ENCODE results near the gene B4GALT5.

The B4GALT5 gene

DNA sequence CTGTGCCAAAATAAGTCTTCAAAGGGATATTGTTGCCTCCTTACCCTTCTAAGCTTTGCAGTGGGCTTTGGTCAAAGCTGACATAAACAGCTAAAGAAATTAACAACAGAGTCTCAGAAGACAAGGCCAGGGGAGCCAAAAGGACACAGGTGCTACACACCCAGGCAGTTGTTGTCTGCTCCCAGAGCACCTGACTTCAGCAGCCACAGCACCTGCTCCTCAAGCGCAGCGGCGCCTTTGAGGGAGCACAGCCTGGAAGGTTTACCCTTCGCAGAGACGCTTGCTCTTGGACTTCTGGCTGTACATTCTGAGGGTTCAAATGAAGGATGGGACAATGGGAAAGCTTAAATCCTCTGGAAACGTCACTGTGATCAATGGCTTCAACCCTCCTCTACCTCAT is 16.6 kb downstream of the B4GALT5 start:
- DNase-seq (ENCODE audit: extremely low read depth, low read depth), result no peak
- no peak for TF ChIP-seq CTCF (IDR thresholded peaks at IDR 0.05; ENCODE audit: low read depth, low read length)

DNA sequence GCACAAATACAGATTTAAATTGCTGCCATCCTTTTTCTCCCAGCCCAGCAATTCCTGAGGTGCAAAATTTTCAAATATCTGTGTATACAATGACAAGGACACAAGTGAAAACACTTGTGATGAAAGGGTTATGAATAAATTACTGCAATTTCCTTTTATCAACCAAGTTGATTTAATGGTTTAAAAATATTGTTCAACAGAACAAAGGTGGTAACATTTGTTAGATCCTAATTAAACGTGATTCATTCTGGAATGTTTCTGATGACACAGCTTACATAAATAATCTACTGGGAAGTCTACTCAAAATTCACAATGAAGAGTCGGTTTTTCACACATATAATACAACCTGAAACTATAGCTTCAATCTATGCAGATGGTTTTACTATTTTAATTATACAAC is 17.1 kb downstream of the B4GALT5 start:
- no peak for TF ChIP-seq CTCF (IDR thresholded peaks at IDR 0.05; ENCODE audit: low read depth, low read length)

GRCh38 chr20:49695830-49696229 is 17.8 kb downstream of the B4GALT5 start:
- DNase-seq (ENCODE audit: extremely low read depth, low read depth), result no peak
- TF ChIP-seq CTCF (IDR thresholded peaks at IDR 0.05; ENCODE audit: low read depth, low read length), result no peak

More for the DNA sequence above, 17.1 kb downstream of the B4GALT5 start:
- no peak for DNase-seq (ENCODE audit: extremely low read depth, low read depth)

GRCh38 chr20:49694450-49695071 is 19.1 kb downstream of the B4GALT5 start:
- TF ChIP-seq CTCF (IDR thresholded peaks at IDR 0.05; ENCODE audit: low read depth, low read length), result no peak
- DNase-seq (ENCODE audit: extremely low read depth, low read depth), result no peak

- no peak for TF ChIP-seq CTCF (IDR thresholded peaks at IDR 0.05; ENCODE audit: low read depth, low read length)
- DNase-seq (ENCODE audit: extremely low read depth, low read depth), result no peak
Observed at GRCh38 chr20:49693435-49694171, 20.1 kb downstream of the B4GALT5 start.

GRCh38 chr20:49692941-49693340 is 20.7 kb downstream of the B4GALT5 start:
- TF ChIP-seq CTCF (IDR thresholded peaks at IDR 0.05; ENCODE audit: low read depth, low read length), result no peak
- no peak for DNase-seq (ENCODE audit: extremely low read depth, low read depth)

GRCh38 chr20:49691818-49692568 is 21.7 kb downstream of the B4GALT5 start:
- no peak for TF ChIP-seq CTCF (IDR thresholded peaks at IDR 0.05; ENCODE audit: low read depth, low read length)
- no peak for DNase-seq (ENCODE audit: extremely low read depth, low read depth)

Data from AG09319 (cell line).